GM18519 (cell line): Measurements from ENCODE around the gene SND1.

Experiments used
- ATAC-seq: cut with Tn5 transposase; IDR thresholded peaks from one replicate; pipeline ENCODE4 v1.9.1; 2021; ENCODE audit warnings: mild to moderate bottlenecking, moderate library complexity; ENCODE audit not compliant: unreplicated experiment, low FRiP score

Gene SND1

DNA sequence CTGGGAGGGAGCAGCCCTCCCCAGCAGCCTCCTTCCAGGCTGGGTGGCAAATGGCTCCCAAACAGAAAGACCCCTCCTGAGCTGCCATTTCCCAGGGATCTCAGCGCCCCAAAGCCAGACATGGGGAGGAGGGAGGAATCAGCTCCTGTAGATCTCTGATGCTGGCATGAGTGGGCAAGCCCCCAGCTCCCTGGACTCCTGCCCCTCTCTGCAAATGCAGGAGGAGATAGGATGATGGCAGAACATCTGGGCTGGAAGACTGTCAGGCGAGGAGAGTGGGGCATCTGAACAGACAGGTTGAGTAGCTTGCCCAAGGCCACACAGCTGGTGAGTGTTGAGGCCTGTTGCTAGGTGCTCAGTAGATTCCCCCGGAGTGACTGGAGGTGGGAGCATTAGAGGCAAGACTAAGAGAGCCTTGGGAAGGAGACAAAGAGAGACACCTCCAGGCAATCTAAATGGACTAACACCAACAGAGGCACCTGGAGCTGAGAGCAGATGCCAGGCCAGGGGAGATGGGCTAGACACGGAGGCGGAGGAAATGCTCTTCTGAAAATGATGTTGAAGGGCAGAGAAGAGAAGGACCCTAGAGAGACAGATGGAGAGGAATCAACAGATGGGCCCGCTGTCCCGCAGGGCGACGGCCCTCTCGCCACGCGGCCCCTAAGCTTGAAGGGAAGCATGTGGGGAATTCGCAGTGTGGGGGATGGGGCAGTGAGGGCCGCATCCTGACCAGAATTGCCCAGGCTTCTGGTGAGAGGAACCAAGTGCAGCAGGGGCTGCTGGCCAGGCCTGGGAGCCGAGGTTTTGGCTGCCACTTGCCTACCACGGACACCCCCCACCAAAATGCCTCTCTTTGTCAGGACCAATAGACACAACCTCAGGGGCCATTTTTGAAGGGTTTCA is 464.1 kb downstream of the SND1 start:
- no peak for ATAC-seq

DNA sequence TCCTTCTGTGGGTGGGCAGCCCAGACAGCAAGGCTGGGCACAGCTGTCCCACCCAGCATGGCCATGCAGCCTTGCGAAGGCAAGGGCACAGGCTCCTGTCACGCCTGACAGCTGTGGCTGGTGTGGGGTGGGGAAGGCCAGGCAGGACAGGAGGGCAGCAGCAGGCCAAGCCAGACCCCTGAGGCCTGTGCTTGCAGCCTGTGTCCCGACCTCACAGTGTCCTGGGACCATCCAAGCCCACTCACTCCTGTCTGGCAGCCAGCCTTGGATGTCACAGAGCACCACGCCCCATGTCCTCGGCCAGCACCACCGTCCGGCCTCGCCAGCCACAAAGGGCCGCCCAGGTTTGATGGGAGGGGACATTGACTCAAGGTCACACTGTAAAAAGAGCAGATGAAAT is 464.7 kb downstream of the SND1 start:
- ATAC-seq = no peak

DNA sequence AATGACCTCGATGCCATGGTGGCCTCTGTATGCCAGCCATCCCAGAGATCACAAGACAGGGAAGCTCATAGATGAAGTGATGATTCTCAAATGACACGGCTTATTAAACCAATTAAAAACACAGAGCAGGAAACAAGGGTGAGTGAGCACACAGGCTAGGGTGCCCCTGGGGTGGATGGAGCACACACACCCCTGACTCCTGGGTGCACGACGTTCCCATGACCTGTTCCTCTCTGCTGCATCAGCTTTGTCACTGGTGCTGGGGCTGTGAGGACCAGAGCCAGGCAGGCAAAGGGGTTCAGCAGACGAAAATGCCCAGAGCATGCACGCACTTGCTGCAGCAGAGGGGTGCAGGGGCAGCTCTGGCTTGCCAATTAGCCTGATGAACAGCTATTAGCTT is 465.7 kb downstream of the SND1 start:
- no peak for ATAC-seq

DNA sequence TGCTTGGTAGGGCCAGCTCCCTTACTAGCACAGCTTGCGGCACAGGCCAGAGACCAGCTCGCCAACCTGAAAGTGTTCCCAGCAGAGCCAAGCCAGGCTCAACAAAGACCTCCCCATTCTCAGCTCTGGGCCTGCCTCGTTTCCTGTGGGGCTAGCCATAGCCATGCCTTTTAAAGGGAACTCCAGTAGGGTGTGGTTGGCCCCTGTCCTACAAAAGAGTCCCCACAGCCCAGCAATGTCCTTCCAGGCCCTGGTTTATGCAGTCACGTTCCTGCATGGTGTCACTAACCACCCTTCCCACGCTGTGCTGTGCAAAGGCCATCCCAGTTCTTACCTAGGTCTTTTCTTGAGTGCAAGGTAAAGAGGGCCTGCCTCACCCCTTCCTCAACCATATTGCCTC is 467.0 kb downstream of the SND1 start:
- no peak for ATAC-seq

DNA sequence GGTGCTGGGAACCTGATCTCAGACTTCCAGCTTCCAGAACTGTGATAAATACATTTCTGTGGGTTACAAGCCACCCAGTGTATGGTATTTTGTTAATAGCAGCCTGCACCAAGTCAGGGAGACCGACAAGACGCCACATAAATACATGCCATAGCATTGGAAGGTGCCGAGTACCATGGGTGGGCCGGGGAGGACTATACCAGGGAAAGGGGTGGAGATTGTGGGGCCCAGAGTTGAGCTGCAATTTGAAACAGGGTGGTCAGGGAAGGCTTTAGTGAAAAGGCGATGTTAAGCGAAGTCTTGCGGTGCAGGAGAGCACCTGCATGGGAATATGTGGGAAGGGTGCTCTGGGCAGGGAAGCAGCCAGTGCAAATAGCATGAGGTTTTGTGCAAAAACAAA is 468.1 kb downstream of the SND1 start:
- no peak for ATAC-seq

DNA sequence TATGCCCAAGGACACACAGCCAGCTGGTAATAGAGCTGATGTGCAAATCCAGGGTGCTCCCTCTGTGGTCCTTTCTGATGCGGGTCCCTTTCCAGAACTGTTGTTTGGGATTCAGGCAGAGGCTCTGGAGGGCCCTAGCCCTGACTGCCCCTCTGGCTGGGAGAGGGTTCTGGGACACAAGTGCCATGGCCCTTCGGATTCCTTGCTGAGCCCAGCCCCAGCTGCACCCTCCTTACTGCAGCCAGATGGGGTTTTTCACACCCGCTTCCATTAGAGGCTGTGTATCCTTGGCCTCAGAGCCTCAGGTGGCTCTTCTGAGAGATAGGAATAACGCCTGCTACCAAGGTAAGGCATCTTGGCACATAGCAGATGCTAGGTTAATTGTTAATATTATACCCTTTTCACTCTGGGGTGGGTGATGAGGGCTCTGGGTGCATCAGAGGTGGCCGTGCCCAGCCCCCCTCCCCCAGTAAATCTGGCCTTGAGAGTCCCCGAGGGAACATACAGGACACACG is 469.0 kb downstream of the SND1 start:
- ATAC-seq = no peak

DNA sequence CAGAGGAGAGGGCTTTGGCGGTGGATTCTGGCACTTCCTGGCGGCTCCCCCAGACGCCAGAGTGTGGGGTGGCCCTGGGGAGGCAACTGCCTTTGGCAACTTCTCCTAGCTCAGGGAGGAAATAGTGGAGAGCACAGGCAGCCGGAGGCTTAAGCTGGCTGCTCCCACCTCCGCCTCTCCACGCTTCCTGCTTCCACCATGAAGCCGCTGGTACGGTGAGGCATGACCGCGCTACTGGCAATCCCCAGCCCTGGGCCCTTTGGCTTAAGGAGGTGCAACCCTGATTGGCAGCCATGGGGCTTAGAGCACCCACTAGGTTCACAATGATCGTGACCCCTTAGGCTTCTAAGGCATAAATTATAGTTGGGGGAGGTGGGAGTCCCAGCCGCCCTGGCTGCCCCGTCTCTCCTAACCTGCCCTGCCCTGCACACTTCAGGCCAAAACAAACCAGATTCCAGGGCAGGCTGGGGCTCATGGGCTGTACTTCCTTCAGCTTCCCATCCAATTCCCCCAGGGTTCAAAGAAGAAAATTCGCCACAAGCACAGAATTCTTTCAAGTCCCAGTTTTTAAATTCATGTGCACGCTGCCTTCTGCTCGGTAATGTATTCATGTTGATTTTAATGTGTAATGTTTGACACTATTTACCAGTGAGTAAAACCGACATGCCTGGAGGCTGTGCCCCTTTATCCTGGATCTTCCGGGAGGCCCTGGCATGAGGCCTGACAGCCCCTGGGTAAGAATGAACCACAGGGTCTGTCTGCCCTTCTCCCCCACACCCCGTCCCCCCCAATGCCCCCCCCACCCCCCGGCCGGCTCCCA is 469.9 kb downstream of the SND1 start:
- ATAC-seq = no peak

DNA sequence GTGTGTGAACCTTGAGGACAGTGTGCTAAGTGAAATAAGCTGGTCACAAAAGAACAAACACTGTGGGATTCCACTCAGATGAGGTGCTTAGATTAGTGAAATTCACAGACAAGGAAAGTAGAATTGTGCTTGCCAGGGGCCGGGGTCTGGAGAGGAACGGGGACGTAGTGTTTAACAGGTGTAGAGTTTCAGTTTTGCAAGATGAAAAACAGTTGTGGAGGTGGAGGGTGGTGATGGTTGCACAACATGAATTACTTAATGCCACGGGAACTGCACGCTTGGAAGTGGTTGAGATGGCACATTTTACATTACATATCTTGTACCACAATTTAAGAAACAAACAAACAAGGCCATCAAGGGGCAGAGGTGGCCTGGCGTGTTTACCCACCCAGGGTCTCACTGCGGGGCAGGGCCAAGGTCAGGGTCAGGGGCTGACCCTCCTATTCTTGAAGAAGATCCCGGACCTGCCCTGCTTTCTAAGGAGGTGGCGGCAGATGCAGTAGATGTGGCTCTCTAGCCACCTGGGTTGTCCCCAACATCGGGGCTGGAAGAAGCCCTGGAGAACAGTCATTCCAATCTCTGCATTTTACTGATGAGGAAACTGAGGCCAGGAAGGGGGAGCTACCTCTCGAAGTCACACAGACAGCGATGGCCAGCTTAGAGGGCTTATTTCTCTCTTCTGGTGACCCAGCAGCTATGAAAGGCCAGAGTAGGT is 470.7 kb downstream of the SND1 start:
- ATAC-seq = no peak

DNA sequence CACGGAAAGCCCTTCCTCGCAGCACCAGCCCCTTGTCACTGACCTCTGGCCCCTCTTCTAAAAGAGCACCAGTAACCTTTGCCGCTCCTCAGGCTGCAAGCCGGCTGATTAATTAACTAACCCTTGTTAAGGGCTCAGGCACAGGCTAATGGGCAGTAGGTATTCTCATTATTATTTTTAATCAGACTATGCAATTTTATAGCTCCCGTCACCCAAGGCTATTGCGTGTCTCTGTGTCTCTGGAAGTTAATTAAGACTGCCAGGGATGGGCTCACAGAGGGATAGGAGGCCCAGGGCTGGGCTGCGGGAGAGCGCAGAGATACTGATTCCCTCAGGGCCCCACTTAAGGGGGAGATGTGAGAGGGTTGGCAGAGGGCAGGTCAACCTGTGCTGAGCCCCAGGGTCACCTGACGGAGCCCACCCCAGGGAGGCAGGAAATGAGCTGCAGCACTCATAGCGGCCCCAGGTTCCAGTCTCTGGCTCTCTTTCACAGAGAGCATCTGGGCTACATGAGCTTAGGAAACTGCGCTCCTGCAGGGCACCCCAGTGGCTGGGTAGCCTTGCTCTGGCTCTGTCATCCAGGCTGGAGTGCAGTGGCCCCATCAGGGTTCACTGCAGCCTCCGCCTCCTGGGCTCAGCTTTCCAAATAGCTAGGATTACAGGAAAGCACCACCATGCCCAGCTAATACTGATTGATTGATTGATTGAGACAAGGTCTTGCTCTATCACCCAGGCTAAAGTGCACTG is 471.5 kb downstream of the SND1 start:
- ATAC-seq = no peak

DNA sequence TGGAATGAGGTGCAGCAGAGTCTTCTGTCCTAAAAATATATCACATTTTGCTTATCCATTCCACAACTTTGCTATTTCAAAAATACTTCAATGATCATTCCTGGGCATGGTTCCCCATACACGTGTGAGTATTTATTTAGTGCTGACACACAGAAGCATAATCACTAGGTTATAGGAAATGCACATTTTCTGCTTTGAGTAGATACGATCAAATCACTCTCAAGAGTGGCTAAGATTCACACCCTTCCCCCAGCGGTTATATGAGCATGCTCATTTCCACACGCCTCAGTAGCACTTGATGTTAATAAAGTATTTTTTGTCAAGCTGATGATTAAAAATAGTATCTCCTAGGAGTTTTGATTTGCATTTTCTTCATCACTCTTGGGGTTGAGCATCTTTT is 472.8 kb downstream of the SND1 start:
- ATAC-seq = no peak

DNA sequence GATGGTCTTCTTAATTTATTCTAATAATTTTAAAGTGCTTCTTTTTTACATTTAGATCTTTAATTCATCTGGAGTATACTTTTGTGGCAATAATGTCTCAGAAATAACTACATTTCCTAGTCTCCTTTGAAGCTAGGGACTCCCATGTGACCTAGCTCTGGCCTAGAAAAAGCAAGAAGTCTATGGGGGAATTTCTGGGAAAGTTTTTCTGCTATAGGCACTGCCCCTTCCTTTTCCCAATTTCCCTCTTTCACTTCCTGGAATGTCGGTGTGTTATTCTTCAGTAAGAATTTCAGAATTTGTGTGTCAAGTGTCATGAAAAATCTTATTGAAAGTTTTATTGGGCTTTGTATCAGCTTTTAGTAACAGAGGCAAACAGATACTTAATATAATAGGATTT is 473.8 kb downstream of the SND1 start:
- no peak for ATAC-seq

DNA sequence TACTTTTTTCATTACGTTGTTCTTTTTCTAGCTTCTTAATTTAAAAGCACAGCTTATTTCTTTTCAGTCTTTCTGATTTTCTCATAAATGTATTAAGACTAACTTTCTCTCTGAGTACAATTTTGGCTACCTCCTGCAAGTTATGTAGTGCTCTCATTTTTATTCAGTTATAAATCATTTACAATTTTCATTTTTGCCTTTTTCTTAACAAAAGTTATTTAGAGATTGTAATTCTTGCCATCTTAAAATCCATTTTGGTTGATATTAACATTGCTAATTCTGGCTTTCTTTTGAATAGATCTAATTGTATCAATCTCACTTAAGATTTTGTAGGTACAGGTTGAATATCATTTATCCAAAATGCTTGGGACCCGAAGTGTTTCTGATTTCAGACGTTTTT is 476.4 kb downstream of the SND1 start:
- ATAC-seq = no peak

DNA sequence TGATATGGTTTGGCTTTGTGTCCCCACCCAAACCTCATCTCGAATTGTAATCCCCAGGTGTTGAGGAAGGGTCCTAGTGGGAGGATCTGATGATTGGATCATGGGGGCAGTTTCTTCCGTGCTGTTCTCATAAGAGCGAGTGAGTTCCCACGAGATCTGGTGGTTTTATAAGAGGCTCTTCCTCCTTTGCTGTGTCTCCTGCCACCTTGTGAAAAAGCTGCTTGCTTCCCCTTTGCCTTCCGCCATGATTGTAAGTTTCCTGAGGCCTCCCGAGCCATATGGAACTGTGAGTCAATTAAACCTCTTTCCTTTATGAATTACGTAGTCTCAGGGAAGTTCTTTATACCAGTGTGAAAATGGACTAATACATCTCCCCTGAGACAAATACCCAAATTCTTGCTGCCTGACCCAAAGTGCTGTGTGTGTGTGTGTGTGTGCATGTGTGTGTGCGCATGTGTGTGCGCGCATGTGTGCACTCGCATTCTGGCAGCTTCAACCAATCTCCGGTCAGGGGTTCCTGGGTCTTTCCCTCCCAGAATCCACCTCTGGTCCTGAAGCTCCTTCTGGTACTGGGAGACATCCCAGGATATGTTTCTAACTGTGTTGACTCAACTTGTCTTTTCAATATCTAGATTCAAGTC is 477.4 kb downstream of the SND1 start:
- ATAC-seq = no peak

DNA sequence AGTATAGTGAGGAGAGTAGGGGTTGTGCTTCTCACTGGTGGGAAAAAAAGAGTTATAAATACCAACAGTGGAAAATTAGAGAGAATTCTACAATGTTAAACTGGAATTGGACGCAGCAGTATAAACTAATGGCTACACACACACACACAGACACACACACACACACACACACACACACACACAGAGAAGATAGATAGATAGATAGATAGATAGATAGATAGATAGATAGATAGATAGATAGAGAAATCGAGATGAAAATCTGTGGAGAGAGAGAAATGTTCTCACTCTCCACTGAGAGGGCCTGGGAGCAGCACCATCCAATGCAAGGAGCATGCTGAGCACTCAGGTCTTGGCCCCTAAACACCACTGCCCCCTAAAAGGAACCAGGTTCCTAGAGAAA is 479.1 kb downstream of the SND1 start:
- no peak for ATAC-seq

DNA sequence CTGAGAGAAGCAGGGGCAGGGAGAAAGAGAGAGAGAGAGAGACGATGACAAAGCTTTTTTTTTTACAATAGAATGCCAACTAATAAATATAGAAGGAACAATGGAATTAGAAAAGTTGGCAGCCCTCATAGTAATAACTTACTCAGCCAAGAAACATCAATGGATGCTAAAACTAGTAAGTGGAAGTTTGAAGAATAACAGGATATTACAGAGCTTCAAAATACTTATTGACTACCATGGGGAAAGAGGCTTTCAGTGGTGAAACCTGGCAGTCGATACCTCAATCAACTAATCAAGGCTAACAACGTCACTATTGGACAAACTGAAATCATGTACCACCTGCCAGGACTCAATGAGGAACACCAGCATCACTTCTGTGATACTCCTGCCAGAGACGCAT is 479.7 kb downstream of the SND1 start:
- ATAC-seq = no peak

DNA sequence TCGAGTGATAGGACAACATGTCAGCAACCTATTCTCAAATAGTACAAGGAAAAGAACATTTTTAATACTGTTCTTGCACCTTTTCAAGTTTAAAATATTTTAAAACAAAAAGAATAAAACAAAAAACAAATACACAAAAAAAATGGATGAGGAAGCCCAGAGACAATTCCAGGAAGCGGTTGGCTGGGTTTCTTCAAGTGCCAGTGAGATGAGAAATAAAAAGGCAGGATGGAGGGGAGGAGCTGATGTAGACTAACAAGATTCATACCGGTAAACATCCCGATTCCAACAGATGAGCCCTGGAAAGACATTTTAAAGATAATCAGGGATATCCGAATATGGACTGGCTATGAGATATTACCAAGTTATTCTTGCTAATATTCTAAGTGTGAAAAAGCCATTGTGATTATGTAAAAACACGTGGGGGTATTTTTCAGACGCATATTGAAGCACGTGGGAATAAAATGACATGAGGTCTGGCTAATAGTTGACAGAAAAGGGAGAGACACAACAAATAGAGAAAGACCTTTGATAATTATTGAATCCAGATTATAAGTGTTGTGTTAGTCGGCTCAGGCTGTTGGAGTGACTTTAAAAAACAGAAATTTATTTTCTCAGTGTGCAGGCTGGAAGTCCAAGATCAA is 480.6 kb downstream of the SND1 start:
- no peak for ATAC-seq

DNA sequence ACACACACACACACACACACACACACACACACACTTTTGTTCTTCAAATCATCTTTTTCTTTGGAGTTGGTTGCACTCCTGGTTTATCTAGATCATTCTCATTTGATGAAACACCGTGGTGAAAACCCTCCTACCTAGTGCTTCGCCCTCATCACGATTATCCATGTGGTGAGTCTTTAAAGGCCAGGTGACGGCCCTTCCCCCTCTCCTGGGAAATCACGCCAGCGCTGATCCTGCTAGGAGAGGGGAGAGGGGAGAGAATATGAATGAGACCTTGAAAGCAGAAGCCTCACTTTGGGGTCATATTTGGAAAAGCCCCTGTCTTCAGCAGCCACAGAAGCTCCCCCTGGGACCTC is 483.1 kb downstream of the SND1 start:
- no peak for ATAC-seq

DNA sequence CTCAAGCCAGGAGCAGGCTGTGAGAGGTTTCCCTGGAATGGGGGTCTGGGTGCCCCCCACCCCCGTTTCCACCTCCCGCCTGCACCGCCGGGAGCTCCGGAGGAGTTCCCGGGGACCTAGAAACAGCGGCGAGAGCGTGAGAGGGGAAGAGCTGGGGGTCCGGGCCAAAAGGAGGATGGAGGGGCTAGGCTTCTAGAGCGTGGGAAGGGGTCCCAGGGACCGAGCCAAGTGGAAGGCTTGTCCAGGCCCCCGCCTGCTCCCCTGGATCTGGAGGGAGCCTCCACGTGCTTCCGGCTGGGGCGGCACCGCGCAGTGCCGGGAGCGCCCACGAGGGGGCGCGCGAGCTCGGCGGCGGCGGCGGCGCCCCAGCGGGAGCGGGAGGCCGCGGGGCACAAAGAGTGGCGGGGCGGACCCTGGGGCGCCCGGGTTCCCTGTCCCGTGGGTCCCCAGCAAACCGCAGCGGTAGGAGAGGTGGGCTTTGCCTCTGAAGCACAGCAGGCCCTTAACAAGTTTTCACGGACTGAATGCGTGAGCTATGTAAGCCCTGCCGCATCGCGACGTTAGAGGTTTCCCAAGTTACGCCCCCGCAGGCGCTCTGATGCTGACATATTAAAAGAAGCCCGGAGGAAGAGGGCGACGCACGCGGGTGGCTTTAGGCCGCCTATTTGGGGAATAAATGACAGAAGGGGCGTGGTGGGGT is 483.7 kb downstream of the SND1 start:
- ATAC-seq = peak; percentile 87

DNA sequence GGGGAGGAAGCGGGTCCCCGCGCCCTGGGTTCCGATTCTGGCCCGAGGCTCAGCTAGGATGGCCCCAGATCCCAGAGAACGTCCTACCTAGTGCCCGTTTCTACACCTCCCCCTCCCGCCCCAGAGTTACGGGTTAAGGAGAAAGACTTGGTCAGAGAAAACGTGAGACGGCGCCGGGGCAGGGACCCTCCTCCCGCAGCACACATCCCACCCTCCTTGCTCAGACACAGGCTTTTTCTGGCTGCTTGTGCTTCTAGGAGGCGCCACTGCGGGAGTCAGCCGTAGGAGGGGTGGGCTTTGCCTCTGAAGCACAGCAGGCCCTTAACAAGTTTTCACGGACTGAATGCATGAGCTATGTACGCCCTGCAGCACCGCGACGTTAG is 484.2 kb downstream of the SND1 start:
- ATAC-seq = no peak
